DND-41 (cell line): Measurements from ENCODE around the gene NUTM1.

Experiments used
- EZH2 ChIP-seq: IDR thresholded peaks from 3 replicates; pipeline ENCODE4 v1.6.1; 2012; ENCODE audit warnings: borderline replicate concordance, low read depth, mild to moderate bottlenecking, moderate library complexity, low read length, inconsistent platforms; ENCODE audit not compliant: severe bottlenecking
- TF ChIP-seq, protein P1 (sequence below): IDR thresholded peaks from 2 replicates; pipeline ENCODE4 v1.5.1; 2012; ENCODE audit warnings: borderline replicate concordance, low read length, moderate library complexity, mild to moderate bottlenecking; ENCODE audit not compliant: poor library complexity, severe bottlenecking; ENCODE audit errors: extremely low read depth

DNA sequence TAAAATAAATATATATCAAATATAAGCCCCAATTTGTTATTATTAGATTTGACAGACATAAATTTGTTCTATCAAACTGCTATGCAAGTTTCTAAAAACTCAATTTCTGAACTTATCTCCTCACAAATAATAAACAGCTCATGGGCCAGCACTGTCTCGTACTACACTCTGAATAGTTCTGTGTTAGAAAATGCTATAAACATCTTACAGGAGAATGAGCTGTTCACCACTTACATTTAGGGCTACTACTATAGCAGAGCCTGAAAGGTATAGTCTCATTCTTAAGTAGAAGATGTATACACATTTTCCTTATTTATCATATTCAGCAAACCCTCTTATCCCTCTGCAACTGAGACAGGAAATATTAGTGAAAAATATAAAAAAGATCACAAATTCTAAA is 18.2 kb upstream of the NUTM1 start:
- TF ChIP-seq, protein P1, sequence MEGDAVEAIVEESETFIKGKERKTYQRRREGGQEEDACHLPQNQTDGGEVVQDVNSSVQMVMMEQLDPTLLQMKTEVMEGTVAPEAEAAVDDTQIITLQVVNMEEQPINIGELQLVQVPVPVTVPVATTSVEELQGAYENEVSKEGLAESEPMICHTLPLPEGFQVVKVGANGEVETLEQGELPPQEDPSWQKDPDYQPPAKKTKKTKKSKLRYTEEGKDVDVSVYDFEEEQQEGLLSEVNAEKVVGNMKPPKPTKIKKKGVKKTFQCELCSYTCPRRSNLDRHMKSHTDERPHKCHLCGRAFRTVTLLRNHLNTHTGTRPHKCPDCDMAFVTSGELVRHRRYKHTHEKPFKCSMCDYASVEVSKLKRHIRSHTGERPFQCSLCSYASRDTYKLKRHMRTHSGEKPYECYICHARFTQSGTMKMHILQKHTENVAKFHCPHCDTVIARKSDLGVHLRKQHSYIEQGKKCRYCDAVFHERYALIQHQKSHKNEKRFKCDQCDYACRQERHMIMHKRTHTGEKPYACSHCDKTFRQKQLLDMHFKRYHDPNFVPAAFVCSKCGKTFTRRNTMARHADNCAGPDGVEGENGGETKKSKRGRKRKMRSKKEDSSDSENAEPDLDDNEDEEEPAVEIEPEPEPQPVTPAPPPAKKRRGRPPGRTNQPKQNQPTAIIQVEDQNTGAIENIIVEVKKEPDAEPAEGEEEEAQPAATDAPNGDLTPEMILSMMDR = no peak
- TF ChIP-seq EZH2 = no peak
